ENCODE results near the gene ITPA. TPM values are rescaled to one million over a fixed set of nuclear protein-coding genes. Genes with fewer than 3 reads are reported as not detected.
"Not testable (repeated sequence)": the region's sequence is repeated elsewhere in the genome, so short reads cannot be mapped to it uniquely, and the experiment has no call there.

ITPA gene
- total and polyA plus RNA-seq, 2 donors (not counting 1 experiment from before 2014, with no cell fraction given): 55.5 to 65.6 TPM

GRCh38 chr20:3183896-3184612, 25.2 kb upstream of the ITPA start:
- H3K27me3 Mint-ChIP-seq: no peaks in the 10 kb centered on the region
- H3K4me1 Mint-ChIP-seq: no peaks in the 10 kb centered on the region
- ATAC-seq (ENCODE audit: low read depth) (no peak), DNase-seq (no peak)
- Histone ChIP-seq H3K4me1 (ENCODE audit: control insufficient read depth in 2 of 2, insufficient read depth in 2 of 2, low read length in 2 of 2) (no peaks in the 10 kb centered on the region), H3K4me2 (replicated peaks; ENCODE audit: low read depth, low read length, poor library complexity, severe bottlenecking) (no peak overlapping the region), H2AFZ (ENCODE audit: insufficient read depth, low read depth, low read length, poor library complexity, severe bottlenecking) (no peak overlapping the region), H3K27me3 (replicated peaks in 1 of 4; ENCODE audit: control extremely low read depth in 1 of 4, control insufficient read depth in 3 of 4, insufficient read depth in 4 of 4, low read length in 3 of 4) (no peaks in the 10 kb centered on the region), H3K79me2 (ENCODE audit: control insufficient read depth, insufficient read depth, low read length) (no peaks in the 10 kb centered on the region), H3K27ac (ENCODE audit: low read length in 2 of 2) (no peak overlapping the region), H4K20me1 (ENCODE audit: control insufficient read depth, insufficient read depth, low read length, poor library complexity, severe bottlenecking) (no peaks in the 10 kb centered on the region), H3K9ac (ENCODE audit: low read length) (no peak overlapping the region), H3K4me3 (ENCODE audit: control extremely low read depth in 1 of 5, extremely low read depth in 1 of 5, insufficient read depth in 1 of 5, low read depth in 2 of 5, low read length in 4 of 5) (no peak overlapping the region), H3K9me3 (ENCODE audit: control extremely low read depth in 1 of 3, control insufficient read depth in 2 of 3, insufficient read depth in 1 of 3, low read length in 2 of 3) (no peaks in the 10 kb centered on the region), H3K36me3 (replicated peaks in 1 of 2; ENCODE audit: control extremely low read depth in 1 of 2, control insufficient read depth in 1 of 2, extremely low read depth in 1 of 2, insufficient read depth in 2 of 2, low read length in 1 of 2) (no peaks in the 10 kb centered on the region)
- no peak overlapping the region for H3K4me3 Mint-ChIP-seq
- no CpG with 5 or more reads among the region's 3 CpGs for WGBS (ENCODE audit: insufficient coverage)
- no peak overlapping the region for H3K27ac Mint-ChIP-seq
- ChIA-PET CTCF (no interaction called here), POLR2A (no interaction called here)
- no peaks in the 10 kb centered on the region for H3K9me3 Mint-ChIP-seq (ENCODE audit: insufficient read depth)
- intact Hi-C loops (cut with micrococcal nuclease): no loop called here
- no peak for TF ChIP-seq EZH2 (IDR thresholded peaks at IDR 0.05; ENCODE audit: borderline replicate concordance, insufficient read depth, low read depth, low read length, poor library complexity, severe bottlenecking)
- TF ChIP-seq CTCF (IDR thresholded peaks at IDR 0.05): no peak

- H3K4me1 Mint-ChIP-seq; H3K4me3 Mint-ChIP-seq; H3K79me2 ChIP-seq (ENCODE audit: control insufficient read depth, insufficient read depth, low read length); H4K20me1 ChIP-seq (ENCODE audit: control insufficient read depth, insufficient read depth, low read length, poor library complexity, severe bottlenecking); H2AFZ ChIP-seq (ENCODE audit: insufficient read depth, low read depth, low read length, poor library complexity, severe bottlenecking); H3K9ac ChIP-seq (ENCODE audit: low read length); H3K4me2 ChIP-seq (replicated peaks; ENCODE audit: low read depth, low read length, poor library complexity, severe bottlenecking); H3K27ac ChIP-seq (ENCODE audit: low read length in 2 of 2); POLR2A ChIA-PET; ATAC-seq (ENCODE audit: low read depth); H3K9me3 ChIP-seq (ENCODE audit: control extremely low read depth in 1 of 3, control insufficient read depth in 2 of 3, insufficient read depth in 1 of 3, low read length in 2 of 3); H3K4me1 ChIP-seq (ENCODE audit: control insufficient read depth in 2 of 2, insufficient read depth in 2 of 2, low read length in 2 of 2); DNase-seq; intact Hi-C loops (cut with micrococcal nuclease); H3K27me3 Mint-ChIP-seq; CTCF ChIA-PET; H3K9me3 Mint-ChIP-seq (ENCODE audit: insufficient read depth); H3K4me3 ChIP-seq (ENCODE audit: control extremely low read depth in 1 of 5, extremely low read depth in 1 of 5, insufficient read depth in 1 of 5, low read depth in 2 of 5, low read length in 4 of 5); H3K27ac Mint-ChIP-seq; H3K27me3 ChIP-seq (replicated peaks in 1 of 4; ENCODE audit: control extremely low read depth in 1 of 4, control insufficient read depth in 3 of 4, insufficient read depth in 4 of 4, low read length in 3 of 4): not testable (repeated sequence)
- H3K36me3 ChIP-seq (replicated peaks in 1 of 2; ENCODE audit: control extremely low read depth in 1 of 2, control insufficient read depth in 1 of 2, extremely low read depth in 1 of 2, insufficient read depth in 2 of 2, low read length in 1 of 2): peaks cover 0 to 32% of the 10 kb centered on the region in 2 experiments
- WGBS (ENCODE audit: insufficient coverage): 100% methylated on average over 7 of the region's 9 CpGs
Observed at GRCh38 chr20:3187861-3188260, 21.4 kb upstream of the ITPA start.

Data from B cell (primary cell).